CD14-positive monocyte (primary cell): ENCODE results near the gene TMEM26. TPM values are rescaled to one million over a fixed set of nuclear protein-coding genes. Genes with fewer than 3 reads are reported as not detected.
"Not testable (repeated sequence)": the region's sequence is repeated elsewhere in the genome, so short reads cannot be mapped to it uniquely, and the experiment has no call there.

ENCODE experiments used
- DNase-seq, 3 donors: peaks; one replicate each; pipeline ENCODE4 v3.0.0-alpha.2; 2011 to 2022
- H2AFZ ChIP-seq: 2 replicates; pipeline ENCODE4 v1.6.0; 2012; ENCODE audit warnings: mild to moderate bottlenecking, low read depth, low read length, inconsistent platforms; ENCODE audit not compliant: insufficient read depth, poor library complexity, severe bottlenecking
- H3K27ac ChIP-seq, 2 donors: 1 replicate in 1 of 2; 2 replicates in 1 of 2; pipeline ENCODE4 v1.5.1; 2012 to 2013; ENCODE audit warnings: low read length in 2 of 2, control low read depth in 1 of 2, inconsistent platforms in 1 of 2, low read depth in 1 of 2, mild to moderate bottlenecking in 1 of 2
- H3K27me3 ChIP-seq, 2 donors: one replicate each; pipeline versions ENCODE4 v1.6.0 to v1.6.1; 2011 to 2013; ENCODE audit warnings: low read length in 2 of 2; ENCODE audit not compliant: control insufficient read depth in 2 of 2, insufficient read depth in 2 of 2
- H3K36me3 ChIP-seq, 2 donors: replicated peaks in 1 of 2; 1 replicate in 1 of 2; 2 replicates in 1 of 2; pipeline versions ENCODE4 v1.5.1 to v1.6.1; 2012 to 2013; ENCODE audit warnings: low read length in 2 of 2, control low read depth in 1 of 2, inconsistent platforms in 1 of 2, mild to moderate bottlenecking in 1 of 2; ENCODE audit not compliant: insufficient read depth in 2 of 2, control insufficient read depth in 1 of 2
- H3K4me1 ChIP-seq, 2 donors: 1 replicate in 1 of 2; 2 replicates in 1 of 2; pipeline versions ENCODE4 v1.5.1 to v1.6.1; 2012 to 2013; ENCODE audit warnings: low read length in 2 of 2, control low read depth in 1 of 2, inconsistent platforms in 1 of 2, mild to moderate bottlenecking in 1 of 2, moderate library complexity in 1 of 2; ENCODE audit not compliant: insufficient read depth in 2 of 2, control insufficient read depth in 1 of 2
- H3K4me2 ChIP-seq: replicated peaks from 2 replicates; pipeline ENCODE3; 2012; ENCODE audit warnings: low read length, moderate library complexity, mild to moderate bottlenecking; ENCODE audit not compliant: poor library complexity, severe bottlenecking; ENCODE audit errors: extremely low read depth
- H3K4me3 ChIP-seq, 3 experiments: fragments of 200-600 bp in 1 of 3; sonication (generic) in 1 of 3; replicated peaks in 1 of 3; 1 replicate in 2 of 3; 2 replicates in 1 of 3; pipeline ENCODE4 v1.5.1; 2011 to 2013; ENCODE audit warnings: low read length in 3 of 3, mild to moderate bottlenecking in 3 of 3, control low read depth in 2 of 3, low read depth in 2 of 3, inconsistent platforms in 1 of 3, moderate library complexity in 1 of 3
- H3K79me2 ChIP-seq: 2 replicates; pipeline ENCODE4 v1.6.0; 2012; ENCODE audit warnings: mild to moderate bottlenecking, control low read depth, inconsistent platforms, low read length, moderate library complexity; ENCODE audit not compliant: insufficient read depth
- H3K9ac ChIP-seq: 2 replicates; pipeline ENCODE4 v1.6.0; 2017; ENCODE audit warnings: low read length, mild to moderate bottlenecking; ENCODE audit not compliant: insufficient read depth, poor library complexity, severe bottlenecking
- H3K9me3 ChIP-seq, 2 donors: replicated peaks in 1 of 2; 1 replicate in 1 of 2; 2 replicates in 1 of 2; pipeline versions ENCODE4 v1.5.1 to v1.6.1; 2012 to 2013; ENCODE audit warnings: low read length in 2 of 2, control low read depth in 1 of 2; ENCODE audit not compliant: control insufficient read depth in 1 of 2, insufficient read depth in 1 of 2
- H4K20me1 ChIP-seq: 2 replicates; pipeline ENCODE4 v1.6.0; 2012; ENCODE audit warnings: mild to moderate bottlenecking, low read length, control low read depth, moderate library complexity; ENCODE audit not compliant: insufficient read depth
- H3K27ac Mint-ChIP-seq, 7 donors: one replicate each; pipeline ENCODE4 v1.8.0; 2020; ENCODE audit warnings: mild to moderate bottlenecking in 7 of 7, mixed read lengths in 7 of 7, moderate library complexity in 6 of 7, inconsistent platforms in 2 of 7
- H3K27me3 Mint-ChIP-seq, 3 donors: one replicate each; pipeline ENCODE4 v1.8.0; 2021 to 2022; ENCODE audit warnings: low read depth in 3 of 3, mild to moderate bottlenecking in 3 of 3, mixed read lengths in 3 of 3, moderate library complexity in 3 of 3, inconsistent platforms in 1 of 3
- H3K36me3 Mint-ChIP-seq, 2 donors: one replicate each; pipeline ENCODE4 v1.8.0; 2020; ENCODE audit warnings: mixed read lengths in 2 of 2, inconsistent platforms in 1 of 2, mild to moderate bottlenecking in 1 of 2
- H3K4me1 Mint-ChIP-seq: one replicate; pipeline ENCODE4 v1.8.0; 2020; ENCODE audit warnings: mild to moderate bottlenecking, mixed read lengths
- H3K4me3 Mint-ChIP-seq, 2 donors: one replicate each; pipeline ENCODE4 v1.8.0; 2020; ENCODE audit warnings: mild to moderate bottlenecking in 2 of 2, mixed read lengths in 2 of 2, moderate library complexity in 1 of 2
- H3K9me3 Mint-ChIP-seq, 7 donors: one replicate each; pipeline ENCODE4 v1.8.0; 2020 to 2022; ENCODE audit warnings: mixed read lengths in 7 of 7, mild to moderate bottlenecking in 6 of 7, moderate library complexity in 6 of 7, inconsistent platforms in 2 of 7
- CTCF ChIP-seq: fragments of 200-600 bp; IDR thresholded peaks from one replicate; pipeline ENCODE4 v1.8.0; 2022; ENCODE audit warnings: antibody characterized with exemption, mild to moderate bottlenecking
- WGBS: methylation state at CpG from one replicate; pipeline ENCODE4 v1.1.5; 2013; ENCODE audit warnings: missing lambda C conversion rate; ENCODE audit not compliant: insufficient coverage; 5-methylcytosine and 5-hydroxymethylcytosine counted together
- intact Hi-C, 2 donors: fragments of 100-400 bp; cut with micrococcal nuclease; formaldehyde crosslinking; loops; one replicate each; pipeline versions ENCODE4 v1.15.0 to v1.15.1; 2023
- polyA plus RNA-seq, 3 donors: library from polyadenylated mRNA; depleted of rRNA in 1 of 3; unstranded in 2 of 3; stranded (reverse) in 1 of 3; fragments of 300-500 nt in 2 of 3; fragments of >200 nt in 1 of 3; fragmentation: Illumina TruSeq in 2 of 3; gene quantifications; 1 replicate in 2 of 3; 2 replicates in 1 of 3; pipeline ENCODE4 v1.2.3, GENCODE V29; 2012 to 2021

The TMEM26 gene
- polyA plus RNA-seq, 3 donors, result not detected

- DNase-seq, result peak in 2 of 3 donors; percentile 54 to 59
- Histone ChIP-seq H3K4me2 (peak overlapping the region; percentile 21), H3K4me3 (no peak overlapping the region), H3K79me2 (no peaks in the 10 kb centered on the region), H3K27me3 (no peaks in the 10 kb centered on the region), H3K9ac (no peak overlapping the region), H3K36me3 (no peaks in the 10 kb centered on the region), H4K20me1 (no peaks in the 10 kb centered on the region), H2AFZ (no peak overlapping the region), H3K27ac (peak overlapping the region in 1 of 2 donors; percentile 49), H3K9me3 (no peaks in the 10 kb centered on the region), H3K4me1 (peaks cover 42 to 47% of the 10 kb centered on the region in 2 donors)
- Mint-ChIP-seq H3K4me3 (no peak overlapping the region), H3K4me1 (peaks cover 40% of the 10 kb centered on the region), H3K27me3 (peaks cover 0 to 1% (median 1%) of the 10 kb centered on the region in 3 donors), H3K27ac (peak overlapping the region in 5 of 7 donors; percentile 35 to 80 (median 65)), H3K9me3 (peaks cover 3 to 11% (median 8%) of the 10 kb centered on the region in 7 donors), H3K36me3 (no peaks in the 10 kb centered on the region)
- no peak for TF ChIP-seq CTCF
- intact Hi-C loops, result no loop called here
- WGBS, result no CpG with 5 or more reads among the region's 2 CpGs
Observed at GRCh38 chr10:61385231-61386001, 67.8 kb downstream of the TMEM26 start.

GRCh38 chr10:61381153-61381552, 72.0 kb downstream of the TMEM26 start:
- H3K27me3 Mint-ChIP-seq, H3K27ac ChIP-seq, intact Hi-C loops, H3K4me2 ChIP-seq, H4K20me1 ChIP-seq, H3K4me3 Mint-ChIP-seq, H3K4me3 ChIP-seq, H3K36me3 Mint-ChIP-seq, H3K9ac ChIP-seq, H2AFZ ChIP-seq, H3K27me3 ChIP-seq, H3K36me3 ChIP-seq, H3K27ac Mint-ChIP-seq, H3K79me2 ChIP-seq, DNase-seq: not testable (repeated sequence)
- H3K4me1 Mint-ChIP-seq, result peaks cover 12% of the 10 kb centered on the region
- peaks cover 8 to 16% of the 10 kb centered on the region in 2 donors for H3K9me3 ChIP-seq
- H3K9me3 Mint-ChIP-seq, result peaks cover 13 to 27% (median 15%) of the 10 kb centered on the region in 7 donors
- WGBS, result no CpG with 5 or more reads among the region's 3 CpGs
- peaks cover 13 to 18% of the 10 kb centered on the region in 2 donors for H3K4me1 ChIP-seq
